ENCODE results near the gene CELSR1. TPM values are rescaled to one million over a fixed set of nuclear protein-coding genes. Genes with fewer than 3 reads are reported as not detected.
"Not testable (repeated sequence)": the region's sequence is repeated elsewhere in the genome, so short reads cannot be mapped to it uniquely, and the experiment has no call there.

The CELSR1 gene
- total RNA-seq, 1 donor, result 1.6 TPM

DNA sequence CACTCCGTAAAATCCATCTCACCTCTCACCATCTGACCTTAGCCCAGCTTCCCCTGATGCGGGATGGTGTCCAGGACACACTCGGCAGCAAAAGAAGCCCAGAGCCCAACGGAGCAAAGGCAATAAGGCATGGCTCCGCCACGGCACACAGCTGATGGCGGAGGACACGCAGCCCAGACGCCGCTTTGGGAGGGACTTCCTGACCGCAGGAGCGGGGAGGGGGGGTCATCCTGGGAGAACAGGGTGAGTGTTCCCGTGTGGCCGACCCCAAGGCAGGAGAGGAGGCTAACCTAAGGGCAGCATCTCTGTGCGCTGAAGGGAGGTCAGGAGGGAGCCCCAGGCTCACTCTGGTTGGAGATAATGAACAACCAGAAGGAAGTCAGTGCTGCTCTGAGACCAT lies 130.6 kb downstream of the CELSR1 start:
- Histone ChIP-seq H3K4me3 (ENCODE audit: low read length) (no peak overlapping the region), H3K9me3 (ENCODE audit: low read depth, low read length) (no peaks in the 10 kb centered on the region), H3K27me3 (ENCODE audit: insufficient read depth, low read length) (no peaks in the 10 kb centered on the region), H3K4me1 (ENCODE audit: insufficient read depth, low read length) (no peaks in the 10 kb centered on the region)

DNA sequence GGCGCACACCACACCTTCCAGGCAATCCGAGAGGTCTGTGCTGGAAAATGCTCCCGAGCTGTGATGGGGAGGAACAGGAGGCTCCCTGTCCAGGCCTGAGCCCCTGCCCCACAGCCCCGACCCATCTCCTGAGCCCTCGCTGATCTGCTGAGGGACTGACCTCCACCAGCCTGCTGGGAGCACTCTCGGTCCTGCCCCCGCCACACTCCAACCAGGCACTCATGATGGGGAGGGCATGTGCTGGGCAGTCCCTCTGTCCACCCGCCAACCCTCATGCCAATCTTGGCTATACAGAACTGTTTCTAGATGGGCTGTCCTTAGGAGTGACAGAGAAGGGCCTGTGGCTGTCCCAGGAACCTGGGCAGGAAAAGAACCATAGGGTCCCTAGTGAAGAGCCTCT lies 131.1 kb downstream of the CELSR1 start:
- Histone ChIP-seq H3K27me3 (ENCODE audit: insufficient read depth, low read length) (no peaks in the 10 kb centered on the region), H3K9me3 (ENCODE audit: low read depth, low read length) (no peaks in the 10 kb centered on the region)

DNA sequence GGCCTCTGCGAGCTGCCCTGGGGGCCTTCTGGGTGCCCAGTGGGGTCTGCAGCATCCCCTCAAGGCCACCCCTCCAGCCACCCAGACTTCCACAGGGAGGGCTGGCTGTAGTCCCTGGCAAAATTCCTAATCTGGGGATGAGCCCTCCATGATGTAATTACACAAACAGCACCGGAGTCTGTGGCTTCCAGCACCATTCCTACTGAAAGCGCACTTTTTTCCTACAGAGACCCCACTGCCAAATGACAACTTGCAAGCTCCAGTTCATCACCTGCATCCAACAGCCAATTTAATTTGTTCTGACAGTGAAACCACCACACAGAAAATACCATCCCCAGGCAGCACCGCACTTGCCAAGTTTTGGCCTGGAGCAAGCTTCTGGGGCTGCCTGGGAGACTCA lies 131.5 kb downstream of the CELSR1 start:
- H3K4me3 ChIP-seq (ENCODE audit: low read length), result no peak overlapping the region
- no peaks in the 10 kb centered on the region for H3K4me1 ChIP-seq (ENCODE audit: insufficient read depth, low read length)
- H3K27me3 ChIP-seq (ENCODE audit: insufficient read depth, low read length), result no peaks in the 10 kb centered on the region
- no peaks in the 10 kb centered on the region for H3K9me3 ChIP-seq (ENCODE audit: low read depth, low read length)

More for the DNA sequence above, 131.1 kb downstream of the CELSR1 start:
- Histone ChIP-seq H3K4me3 (ENCODE audit: low read length) (no peak overlapping the region), H3K4me1 (ENCODE audit: insufficient read depth, low read length) (no peaks in the 10 kb centered on the region)

DNA sequence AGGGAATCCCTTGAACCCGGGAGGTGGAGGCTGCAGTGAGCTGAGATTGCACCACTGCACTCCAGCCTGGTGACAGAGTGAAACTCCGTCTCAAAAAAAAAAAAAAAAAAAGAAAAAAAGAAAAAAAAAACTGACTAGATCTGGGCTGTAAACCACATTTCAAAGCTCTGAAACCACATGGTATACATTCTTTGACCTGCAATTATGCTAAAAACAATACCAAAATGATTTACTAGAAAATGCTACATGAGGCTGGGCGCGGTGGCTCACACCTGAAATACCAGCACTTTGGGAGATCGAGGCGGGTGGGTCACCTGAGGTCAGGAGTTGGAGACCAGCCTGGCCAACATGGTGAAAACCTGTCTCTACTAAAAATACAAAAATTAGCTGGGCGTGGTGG lies 133.5 kb downstream of the CELSR1 start:
- H3K27me3 ChIP-seq (ENCODE audit: insufficient read depth, low read length); H3K4me3 ChIP-seq (ENCODE audit: low read length); H3K4me1 ChIP-seq (ENCODE audit: insufficient read depth, low read length); H3K9me3 ChIP-seq (ENCODE audit: low read depth, low read length): not testable (repeated sequence)

DNA sequence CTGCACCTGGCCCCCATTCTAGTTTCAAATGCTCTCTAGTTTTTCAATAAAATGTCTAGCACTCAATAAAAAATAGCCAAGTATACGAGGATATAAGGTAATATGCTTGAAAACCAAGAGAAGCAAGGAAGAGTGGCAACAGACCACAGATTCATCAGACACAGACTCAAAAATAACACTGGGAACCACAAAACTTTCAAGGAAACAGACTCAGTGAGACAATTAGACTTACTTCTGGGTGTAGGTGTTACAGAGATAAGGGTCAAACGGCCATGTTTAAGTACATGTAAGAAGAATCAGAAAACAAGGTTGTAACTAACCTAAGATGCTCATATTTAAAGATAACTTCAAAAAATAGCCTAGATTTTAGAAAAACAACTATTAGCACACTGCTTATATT lies 134.9 kb downstream of the CELSR1 start:
- Histone ChIP-seq H3K9me3 (ENCODE audit: low read depth, low read length) (no peaks in the 10 kb centered on the region), H3K4me3 (ENCODE audit: low read length) (no peak overlapping the region), H3K4me1 (ENCODE audit: insufficient read depth, low read length) (no peaks in the 10 kb centered on the region), H3K27me3 (ENCODE audit: insufficient read depth, low read length) (no peaks in the 10 kb centered on the region)

DNA sequence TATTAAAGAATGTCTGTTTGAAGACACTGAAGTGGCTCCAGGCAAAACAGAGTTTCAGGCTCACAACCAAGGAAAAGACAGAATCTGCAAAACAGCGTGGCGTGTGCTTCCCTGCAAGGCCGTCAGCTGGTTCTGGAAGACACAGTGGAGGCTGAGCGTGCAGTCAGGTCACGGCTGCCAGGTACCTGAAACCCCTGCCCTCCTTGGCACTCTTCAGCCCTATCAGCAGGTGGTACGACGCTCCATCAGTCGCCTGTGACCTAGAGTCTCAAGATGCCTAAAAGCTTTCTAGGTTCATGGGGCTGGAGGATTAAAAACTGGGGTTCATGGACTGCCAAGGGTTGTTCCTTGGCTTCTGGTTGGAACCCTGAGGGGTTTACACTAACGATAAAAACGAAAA lies 136.1 kb downstream of the CELSR1 start:
- Histone ChIP-seq H3K27me3 (ENCODE audit: insufficient read depth, low read length) (no peaks in the 10 kb centered on the region), H3K4me3 (ENCODE audit: low read length) (no peak overlapping the region), H3K4me1 (ENCODE audit: insufficient read depth, low read length) (no peaks in the 10 kb centered on the region), H3K9me3 (ENCODE audit: low read depth, low read length) (no peaks in the 10 kb centered on the region)

DNA sequence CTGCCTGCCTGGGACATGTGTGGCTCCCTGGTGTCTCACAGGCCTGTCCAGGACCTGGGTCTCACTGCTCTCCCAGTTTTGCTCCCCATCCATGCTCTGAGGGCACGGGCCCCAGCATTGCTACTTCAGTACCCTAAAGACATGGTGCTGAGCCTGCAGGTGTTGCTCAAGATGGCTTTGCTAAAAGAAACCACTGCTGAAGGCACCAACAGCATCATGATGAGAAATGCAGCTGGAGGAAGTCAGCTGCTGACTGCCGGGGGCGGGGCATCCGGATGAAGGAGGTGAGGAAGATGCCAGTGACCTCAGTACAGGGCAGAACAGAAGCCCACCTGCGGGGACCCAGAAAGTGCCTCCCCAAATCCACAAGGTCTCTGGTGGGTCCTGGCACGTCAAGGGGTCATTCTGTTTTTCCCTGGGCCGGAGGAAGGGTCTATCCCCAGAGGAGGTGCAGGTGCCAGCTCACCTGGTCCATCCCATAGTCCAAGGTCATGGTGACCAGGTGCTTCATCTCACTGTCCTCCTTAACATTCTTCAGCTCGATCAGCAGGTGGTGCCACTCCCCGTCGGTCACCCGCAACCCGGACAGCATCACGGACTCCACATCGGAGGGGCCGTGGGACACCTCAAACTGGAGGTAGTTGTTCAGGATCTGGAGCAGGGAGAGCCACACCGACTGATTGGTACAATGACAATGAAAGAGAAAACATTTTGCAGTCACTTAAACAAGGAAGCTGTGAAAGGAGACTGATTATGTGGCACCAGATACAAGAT lies 138.0 kb downstream of the CELSR1 start:
- Histone ChIP-seq H3K4me3 (ENCODE audit: low read length) (no peak overlapping the region), H3K4me1 (ENCODE audit: insufficient read depth, low read length) (no peaks in the 10 kb centered on the region), H3K27me3 (ENCODE audit: insufficient read depth, low read length) (no peaks in the 10 kb centered on the region), H3K9me3 (ENCODE audit: low read depth, low read length) (no peaks in the 10 kb centered on the region)

DNA sequence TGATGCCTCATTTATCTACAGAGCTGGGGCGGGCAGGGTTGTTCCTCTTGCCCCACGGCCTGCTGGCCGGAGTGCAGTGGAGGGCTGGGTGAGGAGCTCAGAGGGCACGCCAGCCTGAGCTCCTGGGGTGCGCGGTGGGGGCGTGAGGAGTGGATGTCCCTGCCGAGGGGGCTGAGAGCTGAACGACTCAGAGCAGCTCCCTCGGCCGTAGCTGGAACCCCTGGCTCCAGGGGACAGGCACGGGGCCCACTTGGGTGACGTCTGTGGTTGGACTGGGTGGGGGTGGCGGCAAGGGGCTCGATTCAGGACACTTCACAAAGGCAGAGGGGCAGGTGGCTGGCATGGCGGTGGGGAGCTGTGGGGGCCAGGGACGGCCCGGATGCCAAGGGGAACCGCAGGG lies 139.5 kb downstream of the CELSR1 start:
- H3K4me3 ChIP-seq (ENCODE audit: low read length), result no peak overlapping the region
- H3K4me1 ChIP-seq (ENCODE audit: insufficient read depth, low read length), result no peaks in the 10 kb centered on the region
- no peaks in the 10 kb centered on the region for H3K9me3 ChIP-seq (ENCODE audit: low read depth, low read length)
- H3K27me3 ChIP-seq (ENCODE audit: insufficient read depth, low read length), result no peaks in the 10 kb centered on the region

DNA sequence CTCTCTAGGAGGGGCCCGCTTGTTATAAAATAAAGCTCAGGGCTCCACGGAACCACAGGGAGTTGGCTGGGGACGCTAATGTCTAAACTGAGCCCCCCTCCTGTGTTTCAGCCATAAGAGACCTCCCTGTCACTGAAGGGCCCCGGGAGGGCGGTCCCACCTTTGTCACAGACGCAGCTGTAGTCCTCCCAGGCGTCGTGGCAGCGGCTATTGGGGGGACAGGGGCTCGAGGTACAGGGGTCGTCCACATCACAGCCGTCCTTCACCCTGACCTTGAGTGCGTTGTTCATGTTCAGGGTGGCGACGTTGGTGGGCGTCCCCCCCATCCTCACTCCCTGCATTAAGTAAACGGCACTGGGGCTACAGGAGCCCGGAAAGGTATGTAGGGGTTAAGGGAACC lies 139.9 kb downstream of the CELSR1 start:
- Histone ChIP-seq H3K4me3 (ENCODE audit: low read length) (no peak overlapping the region), H3K4me1 (ENCODE audit: insufficient read depth, low read length) (no peaks in the 10 kb centered on the region), H3K27me3 (ENCODE audit: insufficient read depth, low read length) (no peaks in the 10 kb centered on the region), H3K9me3 (ENCODE audit: low read depth, low read length) (no peaks in the 10 kb centered on the region)

DNA sequence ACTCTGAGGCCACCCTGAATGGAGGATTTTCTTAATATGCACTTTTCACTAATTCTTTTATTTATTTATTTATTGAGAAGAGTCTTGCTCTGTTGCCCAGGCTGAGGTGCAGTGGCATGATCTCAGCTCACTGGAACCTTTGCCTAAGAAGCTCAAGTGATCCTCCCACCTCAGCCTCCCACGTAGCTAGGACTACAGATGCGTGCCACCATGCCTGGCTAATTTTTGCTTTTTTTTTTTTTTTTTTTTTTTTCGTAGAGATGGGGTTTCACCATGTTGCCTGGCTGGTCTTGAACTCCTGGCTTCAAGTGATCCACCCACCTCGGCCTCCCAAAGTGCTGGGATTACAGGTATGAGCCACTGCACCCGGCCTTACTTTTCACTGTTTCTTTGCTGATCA lies 140.4 kb downstream of the CELSR1 start:
- H3K4me1 ChIP-seq (ENCODE audit: insufficient read depth, low read length); H3K9me3 ChIP-seq (ENCODE audit: low read depth, low read length); H3K4me3 ChIP-seq (ENCODE audit: low read length); H3K27me3 ChIP-seq (ENCODE audit: insufficient read depth, low read length): not testable (repeated sequence)

DNA sequence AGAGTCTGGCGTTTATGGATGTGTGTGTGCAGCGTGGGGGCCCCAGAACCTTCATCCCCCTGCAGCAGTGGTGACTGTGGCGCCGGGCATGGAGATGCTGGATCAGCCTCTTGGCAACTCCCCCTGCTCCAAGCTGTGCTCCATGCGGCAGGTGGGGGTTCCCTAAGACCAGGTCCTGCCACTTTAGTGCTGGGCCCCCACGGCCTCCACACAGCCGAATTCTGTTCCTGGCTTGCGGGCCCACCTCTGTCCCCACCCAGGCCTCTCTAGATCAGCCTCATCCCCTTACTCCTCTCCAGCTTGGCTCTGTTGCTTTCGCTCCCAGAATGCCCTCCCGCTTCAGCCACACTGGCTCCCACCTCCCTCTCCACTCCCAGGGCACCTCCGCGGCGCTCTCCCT lies 142.3 kb downstream of the CELSR1 start:
- H3K9me3 ChIP-seq (ENCODE audit: low read depth, low read length), result no peaks in the 10 kb centered on the region
- no peaks in the 10 kb centered on the region for H3K27me3 ChIP-seq (ENCODE audit: insufficient read depth, low read length)
- no peak overlapping the region for H3K4me3 ChIP-seq (ENCODE audit: low read length)
- H3K4me1 ChIP-seq (ENCODE audit: insufficient read depth, low read length), result no peaks in the 10 kb centered on the region

DNA sequence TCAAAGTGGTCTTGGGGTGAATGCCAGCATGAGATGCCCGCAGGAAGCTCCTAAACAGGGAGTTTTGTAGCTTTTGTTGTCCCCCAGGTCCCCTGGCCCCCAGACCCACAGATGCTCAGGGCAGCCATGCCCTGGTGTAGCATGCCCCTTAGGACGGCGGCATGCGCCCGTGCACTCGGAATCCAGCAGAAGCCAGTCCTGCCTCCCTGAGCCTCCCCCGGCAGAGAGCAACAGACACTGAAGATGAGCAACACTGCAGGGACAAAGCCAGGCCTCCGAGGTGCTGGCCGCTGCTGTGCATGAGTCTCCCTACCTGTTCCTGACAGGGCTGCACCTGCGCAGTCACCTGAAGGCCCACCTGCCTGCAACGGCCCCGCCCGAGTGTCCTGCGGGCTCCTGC lies 142.8 kb downstream of the CELSR1 start:
- H3K9me3 ChIP-seq (ENCODE audit: low read depth, low read length), result no peaks in the 10 kb centered on the region
- H3K4me3 ChIP-seq (ENCODE audit: low read length), result no peak overlapping the region
- no peaks in the 10 kb centered on the region for H3K4me1 ChIP-seq (ENCODE audit: insufficient read depth, low read length)
- H3K27me3 ChIP-seq (ENCODE audit: insufficient read depth, low read length), result no peaks in the 10 kb centered on the region

DNA sequence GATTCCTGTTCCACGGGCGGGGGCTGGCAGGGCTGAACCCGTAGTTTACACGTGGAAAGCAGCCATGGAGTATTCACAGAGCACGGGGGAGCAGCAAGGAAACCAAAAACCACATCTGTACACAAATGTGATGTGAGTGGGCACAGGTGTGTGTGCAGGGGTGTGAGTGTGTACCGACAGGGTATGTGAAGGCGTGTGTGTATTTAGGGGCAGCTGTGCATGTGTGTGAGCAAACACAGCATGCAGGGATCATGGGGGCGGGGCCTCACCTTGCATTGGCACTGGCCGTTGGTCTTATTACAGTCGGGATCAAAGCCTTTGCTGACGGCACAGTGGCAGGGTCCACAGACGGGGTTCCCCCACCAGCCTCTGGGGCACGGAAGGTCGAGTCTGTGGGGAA lies 143.5 kb downstream of the CELSR1 start:
- H3K4me3 ChIP-seq (ENCODE audit: low read length), result no peak overlapping the region
- H3K4me1 ChIP-seq (ENCODE audit: insufficient read depth, low read length), result no peaks in the 10 kb centered on the region
- H3K9me3 ChIP-seq (ENCODE audit: low read depth, low read length), result no peaks in the 10 kb centered on the region
- H3K27me3 ChIP-seq (ENCODE audit: insufficient read depth, low read length), result no peaks in the 10 kb centered on the region

DNA sequence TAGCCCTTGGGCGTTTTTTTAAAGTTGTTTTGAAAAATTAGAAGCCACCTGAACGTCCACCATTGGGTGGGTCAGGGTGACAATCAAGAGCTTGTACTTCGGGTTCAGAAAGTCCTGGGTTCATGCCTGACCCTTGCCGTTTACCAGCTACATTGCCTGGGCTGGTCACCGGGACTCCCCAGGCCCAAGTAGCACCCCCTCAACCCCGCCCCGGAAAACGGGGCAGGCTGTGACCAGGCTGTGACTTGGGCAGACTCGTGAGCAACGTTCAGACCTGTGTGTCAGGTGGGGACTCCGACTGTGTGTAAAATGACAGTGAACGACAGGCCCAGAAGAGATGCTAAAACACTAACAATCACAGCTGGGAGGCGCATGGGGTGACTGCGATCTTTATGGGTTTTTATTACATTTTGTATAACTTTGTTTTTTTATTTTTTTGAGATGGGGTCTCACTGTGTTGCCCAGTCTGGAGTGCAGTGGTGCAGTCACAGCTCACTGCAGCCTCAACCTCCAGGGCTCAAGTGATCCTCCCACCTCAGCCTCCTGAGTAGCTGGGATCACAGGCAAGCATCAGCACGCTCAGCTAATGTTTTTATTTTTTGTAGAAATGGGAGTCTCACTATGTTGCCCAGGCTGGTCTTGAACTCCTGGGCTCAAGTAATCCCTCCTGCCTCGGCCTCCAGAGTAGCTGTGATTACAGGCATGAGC lies 145.1 kb downstream of the CELSR1 start:
- Histone ChIP-seq H3K9me3 (ENCODE audit: low read depth, low read length) (no peaks in the 10 kb centered on the region), H3K27me3 (ENCODE audit: insufficient read depth, low read length) (no peaks in the 10 kb centered on the region), H3K4me3 (ENCODE audit: low read length) (no peak overlapping the region), H3K4me1 (ENCODE audit: insufficient read depth, low read length) (no peaks in the 10 kb centered on the region)

DNA sequence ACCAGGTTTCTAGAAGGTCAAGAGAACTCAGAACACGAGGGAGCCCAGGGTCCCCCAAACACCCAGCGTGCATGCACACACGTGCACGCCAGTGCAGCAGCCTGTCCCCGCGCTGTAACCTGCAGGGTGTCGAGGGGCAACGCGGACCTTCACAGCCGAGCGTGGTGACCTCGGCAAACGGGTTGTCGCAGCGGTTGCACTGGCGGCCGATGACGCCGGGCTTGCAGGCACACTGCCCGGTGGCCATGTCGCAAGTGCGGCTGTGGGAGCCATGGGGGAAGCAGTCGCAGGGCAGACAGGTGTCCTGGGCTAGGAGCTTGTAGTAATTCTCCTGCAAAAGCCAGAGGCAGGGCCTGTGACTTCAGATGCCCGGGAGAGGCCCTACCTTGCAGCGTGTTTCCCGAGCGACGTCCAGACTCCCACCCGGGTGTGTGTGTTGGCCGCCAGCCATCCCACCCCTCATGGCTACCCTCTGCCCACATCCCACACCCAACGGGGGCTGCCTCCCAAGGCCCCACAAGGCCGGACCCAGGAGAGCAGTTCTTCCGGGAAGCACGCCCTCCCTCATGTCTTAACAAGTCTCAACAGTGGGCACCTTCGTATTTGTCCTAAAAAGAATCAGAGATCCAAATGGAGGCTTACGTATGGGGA lies 145.8 kb downstream of the CELSR1 start:
- no peaks in the 10 kb centered on the region for H3K4me1 ChIP-seq (ENCODE audit: insufficient read depth, low read length)
- no peaks in the 10 kb centered on the region for H3K27me3 ChIP-seq (ENCODE audit: insufficient read depth, low read length)
- H3K9me3 ChIP-seq (ENCODE audit: low read depth, low read length), result no peaks in the 10 kb centered on the region
- H3K4me3 ChIP-seq (ENCODE audit: low read length), result no peak overlapping the region

Measured in mononuclear cell (primary cell).